GM23248 (cell line): ENCODE measurements around the gene SPINK14. TPM values are rescaled to one million over a fixed set of nuclear protein-coding genes. Genes with fewer than 3 reads are reported as not detected.

Experiments
- DNase-seq: peaks from one replicate; pipeline ENCODE4 v3.0.0-alpha.2; 2015
- H2AFZ ChIP-seq: fragments of 200-600 bp; sonication (generic); 2 replicates; pipeline ENCODE4 v1.6.1; 2016; ENCODE audit warnings: antibody characterized with exemption
- H3F3A ChIP-seq: fragments of 200-600 bp; sonication (generic); 2 replicates; pipeline ENCODE4 v1.6.1; 2016; ENCODE audit warnings: mild to moderate bottlenecking, antibody characterized with exemption, mixed run types; ENCODE audit not compliant: insufficient read depth
- H3K27ac ChIP-seq: fragments of 200-600 bp; sonication (generic); 2 replicates; pipeline ENCODE4 v1.5.1; 2016; ENCODE audit warnings: mild to moderate bottlenecking
- H3K27me3 ChIP-seq: fragments of 200-600 bp; sonication (generic); replicated peaks from 2 replicates; pipeline ENCODE4 v1.6.1; 2016; ENCODE audit warnings: mild to moderate bottlenecking; ENCODE audit not compliant: insufficient read depth
- H3K36me3 ChIP-seq: fragments of 200-600 bp; sonication (generic); 2 replicates; pipeline ENCODE4 v1.6.1; 2016; ENCODE audit warnings: low read depth, mild to moderate bottlenecking
- H3K4me1 ChIP-seq: fragments of 200-600 bp; sonication (generic); 2 replicates; pipeline ENCODE4 v1.6.1; 2016; ENCODE audit warnings: mild to moderate bottlenecking; ENCODE audit not compliant: insufficient read depth
- H3K4me2 ChIP-seq: fragments of 200-600 bp; sonication (generic); one replicate; pipeline ENCODE4 v1.6.1; 2016; ENCODE audit warnings: mild to moderate bottlenecking; ENCODE audit not compliant: unreplicated experiment
- H3K4me3 ChIP-seq: fragments of 200-600 bp; sonication (generic); 2 replicates; pipeline ENCODE4 v1.5.1; 2016; ENCODE audit warnings: mild to moderate bottlenecking
- H3K79me2 ChIP-seq: fragments of 200-600 bp; sonication (generic); 2 replicates; pipeline ENCODE4 v1.6.1; 2016; ENCODE audit warnings: mild to moderate bottlenecking; ENCODE audit not compliant: insufficient read depth
- H3K9ac ChIP-seq: fragments of 200-600 bp; sonication (generic); 2 replicates; pipeline ENCODE4 v1.6.1; 2016; ENCODE audit warnings: mild to moderate bottlenecking
- H3K9me2 ChIP-seq: fragments of 200-600 bp; sonication (generic); 2 replicates; pipeline ENCODE4 v1.6.1; 2016; ENCODE audit warnings: mixed run types, mild to moderate bottlenecking, moderate library complexity; ENCODE audit not compliant: insufficient read depth
- H3K9me3 ChIP-seq: fragments of 200-600 bp; sonication (generic); one replicate; pipeline ENCODE4 v1.6.1; 2017; ENCODE audit warnings: low read depth
- H4K20me1 ChIP-seq: fragments of 200-600 bp; sonication (generic); 2 replicates; pipeline ENCODE4 v1.6.0; 2016; ENCODE audit not compliant: insufficient read depth
- EZH2 ChIP-seq: fragments of 200-600 bp; sonication (generic); IDR thresholded peaks from 2 replicates; pipeline ENCODE4 v1.6.1; 2018; ENCODE audit warnings: antibody characterized with exemption, mild to moderate bottlenecking; ENCODE audit not compliant: insufficient read depth, poor library complexity, severe bottlenecking
- EZH2phosphoT487 ChIP-seq: fragments of 200-600 bp; sonication (generic); IDR thresholded peaks from 2 replicates; pipeline ENCODE4 v1.6.1; 2018; ENCODE audit warnings: antibody characterized with exemption, moderate library complexity, mild to moderate bottlenecking, low read depth; ENCODE audit not compliant: insufficient read depth
- WGBS, 2 experiments: methylation state at CpG; one replicate each; pipeline ENCODE4 v1.1.6; 2015 to 2017; ENCODE audit warnings: low lambda C conversion rate in 2 of 2, low coverage in 1 of 2; ENCODE audit errors: missing lambda C conversion rate in 2 of 2; 5-methylcytosine and 5-hydroxymethylcytosine counted together
- in situ Hi-C: fragments of 300-500 bp; cut with MboI; formaldehyde crosslinking; loops from 2 replicates; pipeline ENCODE4 v1.15.0; 2020
- polyA plus RNA-seq: library from polyadenylated mRNA; unstranded; fragments of >200 nt; fragmentation: Nextera tagmentation; extraction: Ambion mirVana; gene quantifications from 2 replicates; pipeline ENCODE4 v1.2.1, GENCODE V29; 2016
- total RNA-seq: library from RNA; depleted of rRNA; stranded (reverse); fragments of >200 nt; shearing (Covaris generic); gene quantifications from 2 replicates; pipeline ENCODE4 v1.2.3, GENCODE V29; 2014

SPINK14 gene
- total and polyA plus RNA-seq, 2 experiments from 2014 or later = not detected

GRCh38 chr5:148166550-148167283 is 1.6 kb upstream of the SPINK14 start:
- no peak for DNase-seq
- 26 to 31% methylated on average over 4 of the region's 4 CpGs for WGBS, 2 experiments
- no peak overlapping the region for H3K4me2 ChIP-seq
- no peak overlapping the region for H3K4me3 ChIP-seq
- H3K9me2 ChIP-seq = no peaks in the 10 kb centered on the region
- no peaks in the 10 kb centered on the region for H3K36me3 ChIP-seq
- H3K79me2 ChIP-seq = no peaks in the 10 kb centered on the region
- TF ChIP-seq EZH2phosphoT487 (no peak), EZH2 (no peak)
- H2AFZ ChIP-seq = no peak overlapping the region
- no peaks in the 10 kb centered on the region for H3K9me3 ChIP-seq
- in situ Hi-C loops = loop anchor here (10.0 kb wide), 1 partner anchor 308 kb away; no protein-coding TSS in a partner anchor
- no peaks in the 10 kb centered on the region for H3F3A ChIP-seq
- no peak overlapping the region for H3K9ac ChIP-seq
- H3K27ac ChIP-seq = no peak overlapping the region
- H3K27me3 ChIP-seq = no peaks in the 10 kb centered on the region
- H4K20me1 ChIP-seq = no peaks in the 10 kb centered on the region
- H3K4me1 ChIP-seq = no peaks in the 10 kb centered on the region

- 19 to 27% methylated on average over 2 of the region's 2 CpGs for WGBS, 2 experiments
These were observed 4.0 kb downstream of the SPINK14 start for GRCh38 chr5:148172377-148172776.

GRCh38 chr5:148176480-148176879 is 8.1 kb downstream of the SPINK14 start:
- no peaks in the 10 kb centered on the region for H3K9me3 ChIP-seq
- H2AFZ ChIP-seq = no peak overlapping the region
- 0 out of 2 replicates have a peak, but pooled peaks cover under 1% of the 10 kb centered on the region for H3K27me3 ChIP-seq
- no peak overlapping the region for H3K27ac ChIP-seq
- H3F3A ChIP-seq = no peaks in the 10 kb centered on the region
- no peaks in the 10 kb centered on the region for H3K79me2 ChIP-seq
- WGBS, 2 experiments = 8 to 9% methylated on average over 2 of the region's 2 CpGs
- no peak for DNase-seq
- H3K9ac ChIP-seq = no peak overlapping the region
- in situ Hi-C loops = loop anchor here (25.0 kb wide), 1 partner anchor 936 kb away; no protein-coding TSS in a partner anchor
- no peak overlapping the region for H3K4me2 ChIP-seq
- no peaks in the 10 kb centered on the region for H3K36me3 ChIP-seq
- no peaks in the 10 kb centered on the region for H4K20me1 ChIP-seq
- TF ChIP-seq EZH2 (no peak), EZH2phosphoT487 (no peak)
- H3K4me1 ChIP-seq = no peaks in the 10 kb centered on the region
- no peaks in the 10 kb centered on the region for H3K9me2 ChIP-seq
- H3K4me3 ChIP-seq = no peak overlapping the region

More at GRCh38 chr5:148172377-148172776, 4.0 kb downstream of the SPINK14 start:
- H3F3A ChIP-seq = no peaks in the 10 kb centered on the region
- H3K36me3 ChIP-seq = no peaks in the 10 kb centered on the region
- H3K4me1 ChIP-seq = no peaks in the 10 kb centered on the region
- no peak for DNase-seq
- H3K27me3 ChIP-seq = no peaks in the 10 kb centered on the region
- H3K27ac ChIP-seq = no peak overlapping the region
- no peak overlapping the region for H2AFZ ChIP-seq
- in situ Hi-C loops = no loop called here
- no peak overlapping the region for H3K4me3 ChIP-seq
- H3K79me2 ChIP-seq = no peaks in the 10 kb centered on the region
- no peaks in the 10 kb centered on the region for H4K20me1 ChIP-seq
- TF ChIP-seq EZH2 = no peak
- no peak for TF ChIP-seq EZH2phosphoT487
- H3K9ac ChIP-seq = no peak overlapping the region
- no peaks in the 10 kb centered on the region for H3K9me3 ChIP-seq
- H3K9me2 ChIP-seq = no peaks in the 10 kb centered on the region
- H3K4me2 ChIP-seq = no peak overlapping the region

GRCh38 chr5:148177207-148177606 is 8.9 kb downstream of the SPINK14 start:
- Histone ChIP-seq H3K9me2 (no peaks in the 10 kb centered on the region), H3K79me2 (no peaks in the 10 kb centered on the region), H3K36me3 (no peaks in the 10 kb centered on the region), H3K4me2 (no peak overlapping the region), H3K9ac (no peak overlapping the region), H3K27ac (no peak overlapping the region), H3K4me1 (no peaks in the 10 kb centered on the region), H3K9me3 (no peaks in the 10 kb centered on the region), H3K4me3 (no peak overlapping the region), H3F3A (no peaks in the 10 kb centered on the region), H3K27me3 (peaks cover 4% of the 10 kb centered on the region; the same call in 1 of the 2 replicates), H2AFZ (no peak overlapping the region), H4K20me1 (no peaks in the 10 kb centered on the region)
- no peak for DNase-seq
- TF ChIP-seq EZH2 (no peak), EZH2phosphoT487 (no peak)
- 78 to 88% methylated on average over 1 of the region's 1 CpG for WGBS, 2 experiments
- in situ Hi-C loops = loop anchor here (25.0 kb wide), 1 partner anchor 935 kb away; no protein-coding TSS in a partner anchor
